ENCODE results near the gene PALD1.

- no peak for TF ChIP-seq POLR2A (IDR thresholded peaks at IDR 0.05)
- TF ChIP-seq, protein P1, sequence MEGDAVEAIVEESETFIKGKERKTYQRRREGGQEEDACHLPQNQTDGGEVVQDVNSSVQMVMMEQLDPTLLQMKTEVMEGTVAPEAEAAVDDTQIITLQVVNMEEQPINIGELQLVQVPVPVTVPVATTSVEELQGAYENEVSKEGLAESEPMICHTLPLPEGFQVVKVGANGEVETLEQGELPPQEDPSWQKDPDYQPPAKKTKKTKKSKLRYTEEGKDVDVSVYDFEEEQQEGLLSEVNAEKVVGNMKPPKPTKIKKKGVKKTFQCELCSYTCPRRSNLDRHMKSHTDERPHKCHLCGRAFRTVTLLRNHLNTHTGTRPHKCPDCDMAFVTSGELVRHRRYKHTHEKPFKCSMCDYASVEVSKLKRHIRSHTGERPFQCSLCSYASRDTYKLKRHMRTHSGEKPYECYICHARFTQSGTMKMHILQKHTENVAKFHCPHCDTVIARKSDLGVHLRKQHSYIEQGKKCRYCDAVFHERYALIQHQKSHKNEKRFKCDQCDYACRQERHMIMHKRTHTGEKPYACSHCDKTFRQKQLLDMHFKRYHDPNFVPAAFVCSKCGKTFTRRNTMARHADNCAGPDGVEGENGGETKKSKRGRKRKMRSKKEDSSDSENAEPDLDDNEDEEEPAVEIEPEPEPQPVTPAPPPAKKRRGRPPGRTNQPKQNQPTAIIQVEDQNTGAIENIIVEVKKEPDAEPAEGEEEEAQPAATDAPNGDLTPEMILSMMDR (IDR thresholded peaks at IDR 0.05), result no peak
Observed at GRCh38 chr10:70500812-70501301, 22.3 kb downstream of the PALD1 start.

All from upper lobe of left lung (tissue), 4 donors.